HepG2 (cell line): Measurements from ENCODE around the gene DNAJC12. TPM values are rescaled to one million over a fixed set of nuclear protein-coding genes. Genes with fewer than 3 reads are reported as not detected.
A peak's percentile ranks its signal among the peaks of the same experiment; 100 is the strongest.

Experiments
- ADNP ChIP-seq: sonication (generic); formaldehyde crosslinking; IDR thresholded peaks from 2 replicates; pipeline ENCODE4 v1.4.0; 2020; ENCODE audit warnings: missing genetic modification reagents
- ARID3A ChIP-seq: IDR thresholded peaks from 2 replicates; pipeline ENCODE4 v1.6.1; 2012; ENCODE audit warnings: low read depth, low read length, improper control_type of control experiment
- CC2D1A ChIP-seq: sonication (generic); formaldehyde crosslinking; IDR thresholded peaks from 2 replicates; pipeline ENCODE4 v1.8.1; 2023; ENCODE audit warnings: mild to moderate bottlenecking, missing genetic modification reagents
- FOSL2 ChIP-seq: sonication (generic); formaldehyde crosslinking; IDR thresholded peaks from 2 replicates; pipeline ENCODE4 v1.4.0; 2020; ENCODE audit warnings: missing genetic modification reagents
- HOXD1 ChIP-seq: sonication (generic); formaldehyde crosslinking; IDR thresholded peaks from 2 replicates; pipeline ENCODE4 v1.5.0; 2020; ENCODE audit warnings: missing genetic modification reagents
- IRF1 ChIP-seq: sonication (generic); formaldehyde crosslinking; IDR thresholded peaks from 2 replicates; pipeline ENCODE4 v1.4.0; 2020; ENCODE audit warnings: low read depth, mild to moderate bottlenecking, missing genetic modification reagents
- IRF2 ChIP-seq: IDR thresholded peaks from 2 replicates; pipeline ENCODE4 v1.6.1; 2018; ENCODE audit warnings: missing genetic modification reagents, missing compliant biosample characterization
- MED1 ChIP-seq: sonication (generic); formaldehyde crosslinking; IDR thresholded peaks from 2 replicates; pipeline ENCODE4 v1.4.0; 2020; ENCODE audit warnings: missing genetic modification reagents
- MLXIP ChIP-seq: sonication (generic); formaldehyde crosslinking; IDR thresholded peaks from 2 replicates; pipeline ENCODE4 v1.9.0; 2021; ENCODE audit warnings: missing genetic modification reagents, borderline replicate concordance
- MYNN ChIP-seq: sonication (generic); formaldehyde crosslinking; IDR thresholded peaks from 2 replicates; pipeline ENCODE4 v1.4.0; 2020; ENCODE audit warnings: mild to moderate bottlenecking, low read depth, missing genetic modification reagents
- NCOA2 ChIP-seq: sonication (generic); formaldehyde crosslinking; IDR thresholded peaks from 2 replicates; pipeline ENCODE4 v1.8.0; 2022; ENCODE audit warnings: inconsistent platforms
- REXO4 ChIP-seq: sonication (generic); formaldehyde crosslinking; IDR thresholded peaks from 2 replicates; pipeline ENCODE4 v1.8.0; 2022; ENCODE audit warnings: missing genetic modification reagents, mild to moderate bottlenecking, borderline replicate concordance
- SMAD1 ChIP-seq: sonication (generic); formaldehyde crosslinking; IDR thresholded peaks from 2 replicates; pipeline ENCODE4 v1.4.0; 2020; ENCODE audit warnings: missing genetic modification reagents, low read depth, mild to moderate bottlenecking, borderline replicate concordance
- TCF7 ChIP-seq: sonication (generic); IDR thresholded peaks from 2 replicates; pipeline ENCODE4 v1.6.1; 2016; ENCODE audit warnings: antibody characterized with exemption, low read depth
- TEAD2 ChIP-seq: sonication (generic); formaldehyde crosslinking; IDR thresholded peaks from 2 replicates; pipeline ENCODE4 v1.9.0; 2021; ENCODE audit warnings: missing genetic modification reagents
- TEF ChIP-seq: sonication (generic); formaldehyde crosslinking; IDR thresholded peaks from 2 replicates; pipeline ENCODE4 v1.5.0; 2020; ENCODE audit warnings: missing genetic modification reagents
- ZBTB43 ChIP-seq: sonication (generic); formaldehyde crosslinking; conservative IDR thresholded peaks from 2 replicates; pipeline ENCODE4 v1.4.0; 2020; ENCODE audit warnings: missing genetic modification reagents
- ZBTB8A ChIP-seq: sonication (generic); formaldehyde crosslinking; IDR thresholded peaks from 2 replicates; pipeline ENCODE4 v1.4.0; 2020; ENCODE audit warnings: mild to moderate bottlenecking, low read depth, missing genetic modification reagents, borderline replicate concordance
- ZNF546 ChIP-seq: sonication (generic); formaldehyde crosslinking; conservative IDR thresholded peaks from 2 replicates; pipeline ENCODE4 v1.8.1; 2023; ENCODE audit warnings: mild to moderate bottlenecking, missing genetic modification reagents
- polyA plus RNA-seq, 8 experiments: library from polyadenylated mRNA; depleted of rRNA in 3 of 8; stranded (reverse) in 7 of 8; unstranded in 1 of 8; fragments of >200 nt; fragmentation: Illumina TruSeq in 4 of 8; extraction: Trizol in 4 of 8; gene quantifications; 2 replicates each; pipeline versions ENCODE4 v1.2.1 to v1.2.3, GENCODE V29; 2011 to 2016; ENCODE audit warnings: low read depth in 4 of 8, missing spikeins in 1 of 8, mixed read lengths in 1 of 8; ENCODE audit not compliant: insufficient read depth in 1 of 8
- total RNA-seq, 5 experiments: library from RNA; depleted of rRNA; stranded (reverse); fragments of >200 nt; fragmentation: Illumina TruSeq; extraction: Trizol; gene quantifications; 2 replicates each; pipeline ENCODE4 v1.2.3, GENCODE V29; 2016; ENCODE audit warnings: low read depth in 1 of 5
- TF ChIP-seq, protein P1 (sequence below): sonication (generic); formaldehyde crosslinking; IDR thresholded peaks from 2 replicates; pipeline ENCODE4 v1.4.0; 2020; ENCODE audit warnings: missing genetic modification reagents

The DNAJC12 gene
- total and polyA plus RNA-seq, 2 of the 13 experiments (the other 11 are each of a cell fraction or from before 2014, with no cell fraction given), result 11.6 to 43.9 TPM

DNA sequence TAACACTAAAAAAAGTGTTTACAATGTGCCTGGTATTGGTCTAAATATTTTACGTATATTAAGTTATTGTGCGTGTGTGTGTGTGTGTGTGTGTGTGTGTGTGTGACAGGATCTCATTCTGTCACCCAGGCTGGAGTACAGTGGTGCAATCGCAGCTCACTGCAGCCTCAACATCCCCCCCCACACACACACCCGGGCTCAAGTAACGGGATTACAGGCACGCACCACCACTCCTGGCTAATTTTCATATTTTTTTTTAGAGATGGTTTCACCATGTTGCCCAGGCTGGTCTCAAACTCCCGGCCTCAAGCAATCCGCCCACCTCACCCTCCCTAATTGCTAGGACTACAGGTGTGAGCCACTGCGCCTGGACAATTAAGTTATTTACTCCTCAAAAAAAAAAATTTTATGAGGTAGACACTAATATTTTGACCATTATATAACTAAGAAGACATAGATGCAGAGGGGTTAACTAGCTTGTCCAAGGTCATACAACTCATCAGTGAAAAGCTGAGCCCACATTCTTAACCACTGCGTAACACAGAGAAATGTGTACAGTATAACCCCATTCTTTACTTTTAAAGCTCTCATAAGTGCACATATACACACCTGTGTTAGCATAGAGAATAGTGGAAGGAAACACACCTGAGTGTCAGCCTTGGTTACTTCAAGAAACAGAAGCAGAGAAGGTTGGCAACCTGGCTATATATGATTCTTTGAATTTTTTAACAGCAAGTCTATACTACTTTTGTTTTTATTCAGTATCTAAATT lies 35.0 kb downstream of the DNAJC12 start (continued):
- TF ChIP-seq CC2D1A (no peak), IRF1 (no peak), TEAD2 (CRISPR knock-in tag) (no peak), IRF2 (no peak), REXO4 (CRISPR knock-in tag) (no peak), TEF (CRISPR knock-in tag) (0 out of 2 replicates have a peak, but pooled peaks have one; percentile 12), MED1 (CRISPR knock-in tag) (peak; percentile 70), ZBTB8A (no peak), ZBTB43 (CRISPR knock-in tag) (peak; percentile 78), TCF7 (no peak; the same call in 1 of the 2 replicates), NCOA2 (CRISPR knock-in tag) (no peak), SMAD1 (CRISPR knock-in tag) (no peak), ARID3A (peak; percentile 9; the same call in 1 of the 2 replicates), FOSL2 (CRISPR knock-in tag) (peak; percentile 39; the same call in 1 of the 2 replicates), MLXIP (CRISPR knock-in tag) (no peak), MYNN (CRISPR knock-in tag) (no peak), ADNP (CRISPR knock-in tag) (no peak), HOXD1 (CRISPR knock-in tag) (no peak), ZNF546 (CRISPR knock-in tag) (no peak)
- TF ChIP-seq, protein P1, sequence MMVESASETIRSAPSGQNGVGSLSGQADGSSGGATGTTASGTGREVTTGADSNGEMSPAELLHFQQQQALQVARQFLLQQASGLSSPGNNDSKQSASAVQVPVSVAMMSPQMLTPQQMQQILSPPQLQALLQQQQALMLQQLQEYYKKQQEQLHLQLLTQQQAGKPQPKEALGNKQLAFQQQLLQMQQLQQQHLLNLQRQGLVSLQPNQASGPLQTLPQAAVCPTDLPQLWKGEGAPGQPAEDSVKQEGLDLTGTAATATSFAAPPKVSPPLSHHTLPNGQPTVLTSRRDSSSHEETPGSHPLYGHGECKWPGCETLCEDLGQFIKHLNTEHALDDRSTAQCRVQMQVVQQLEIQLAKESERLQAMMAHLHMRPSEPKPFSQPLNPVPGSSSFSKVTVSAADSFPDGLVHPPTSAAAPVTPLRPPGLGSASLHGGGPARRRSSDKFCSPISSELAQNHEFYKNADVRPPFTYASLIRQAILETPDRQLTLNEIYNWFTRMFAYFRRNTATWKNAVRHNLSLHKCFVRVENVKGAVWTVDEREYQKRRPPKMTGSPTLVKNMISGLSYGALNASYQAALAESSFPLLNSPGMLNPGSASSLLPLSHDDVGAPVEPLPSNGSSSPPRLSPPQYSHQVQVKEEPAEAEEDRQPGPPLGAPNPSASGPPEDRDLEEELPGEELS (CRISPR knock-in tag), result 0 out of 2 replicates have a peak, but pooled peaks have one; percentile 34
